ENCODE data around the gene KCMF1.

KCMF1 gene

DNA sequence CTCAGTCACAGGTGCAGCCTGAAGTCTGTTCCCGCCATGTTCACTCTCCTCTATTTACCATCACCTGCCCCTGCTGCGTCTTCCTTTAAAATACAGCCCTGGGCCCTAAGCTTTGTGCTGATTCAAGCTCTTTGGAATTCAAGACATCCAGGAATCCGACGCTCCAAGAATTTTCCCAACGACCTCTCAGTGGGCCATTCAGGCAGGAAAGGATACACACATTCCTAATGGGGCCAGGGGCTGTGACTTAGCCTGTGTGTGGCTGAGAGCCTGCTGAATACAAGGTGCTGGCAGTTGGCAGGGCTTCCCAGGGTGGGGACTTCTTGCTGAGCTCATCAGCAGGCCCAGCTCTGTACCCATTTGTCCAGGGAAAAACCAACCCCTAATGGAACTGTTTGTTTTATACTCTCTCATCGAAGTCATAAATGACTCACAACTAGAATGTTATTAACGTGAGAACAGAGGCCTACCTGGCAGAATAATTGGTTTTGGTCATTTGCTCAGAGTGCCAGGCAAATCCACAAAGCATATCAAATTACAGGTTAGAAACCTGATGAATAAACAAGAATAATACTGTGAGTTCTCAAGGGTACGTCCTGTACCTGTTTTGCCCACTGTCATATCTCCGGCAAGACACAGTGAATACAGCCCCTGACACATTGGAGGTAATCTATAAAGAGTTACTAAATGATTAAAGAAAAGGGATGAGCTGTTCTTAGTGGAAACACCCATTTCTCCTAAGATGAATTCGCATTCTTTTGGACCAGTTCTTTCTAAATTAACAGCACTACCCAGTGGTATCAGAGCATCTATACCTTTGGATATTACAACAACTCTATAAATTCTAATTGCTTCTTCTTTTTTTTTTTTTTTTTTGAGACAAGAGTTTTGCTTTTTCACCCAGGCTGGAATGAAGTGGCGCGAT lies 12.6 kb upstream of the KCMF1 start:
- no peaks in the 10 kb centered on the region for H3K9me3 Mint-ChIP-seq

GRCh38 chr2:84959095-84959565 lies 11.8 kb upstream of the KCMF1 start:
- Mint-ChIP-seq H3K9me3 (no peaks in the 10 kb centered on the region), H3K36me3 (ENCODE audit: low read depth) (peaks cover 18% of the 10 kb centered on the region), H3K27me3 (ENCODE audit: low read depth) (peaks cover 13% of the 10 kb centered on the region), H3K4me1 (peaks cover 22% of the 10 kb centered on the region), H3K27ac (peak overlapping the region; percentile 48 to 82 (median 50)), H3K4me3 (no peak overlapping the region)
- TF ChIP-seq, protein P1, sequence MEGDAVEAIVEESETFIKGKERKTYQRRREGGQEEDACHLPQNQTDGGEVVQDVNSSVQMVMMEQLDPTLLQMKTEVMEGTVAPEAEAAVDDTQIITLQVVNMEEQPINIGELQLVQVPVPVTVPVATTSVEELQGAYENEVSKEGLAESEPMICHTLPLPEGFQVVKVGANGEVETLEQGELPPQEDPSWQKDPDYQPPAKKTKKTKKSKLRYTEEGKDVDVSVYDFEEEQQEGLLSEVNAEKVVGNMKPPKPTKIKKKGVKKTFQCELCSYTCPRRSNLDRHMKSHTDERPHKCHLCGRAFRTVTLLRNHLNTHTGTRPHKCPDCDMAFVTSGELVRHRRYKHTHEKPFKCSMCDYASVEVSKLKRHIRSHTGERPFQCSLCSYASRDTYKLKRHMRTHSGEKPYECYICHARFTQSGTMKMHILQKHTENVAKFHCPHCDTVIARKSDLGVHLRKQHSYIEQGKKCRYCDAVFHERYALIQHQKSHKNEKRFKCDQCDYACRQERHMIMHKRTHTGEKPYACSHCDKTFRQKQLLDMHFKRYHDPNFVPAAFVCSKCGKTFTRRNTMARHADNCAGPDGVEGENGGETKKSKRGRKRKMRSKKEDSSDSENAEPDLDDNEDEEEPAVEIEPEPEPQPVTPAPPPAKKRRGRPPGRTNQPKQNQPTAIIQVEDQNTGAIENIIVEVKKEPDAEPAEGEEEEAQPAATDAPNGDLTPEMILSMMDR (IDR thresholded peaks at IDR 0.05; ENCODE audit: unreplicated experiment in 3 of 3): no peak

More for the DNA sequence above, 12.6 kb upstream of the KCMF1 start:
- TF ChIP-seq, protein P1 (IDR thresholded peaks at IDR 0.05; ENCODE audit: unreplicated experiment in 3 of 3): no peak
- Mint-ChIP-seq H3K27ac (peak overlapping the region; percentile 82 to 93 (median 90)), H3K27me3 (ENCODE audit: low read depth) (peaks cover 13% of the 10 kb centered on the region), H3K36me3 (ENCODE audit: low read depth) (peaks cover 11% of the 10 kb centered on the region), H3K4me1 (peaks cover 22% of the 10 kb centered on the region), H3K4me3 (peak overlapping the region in 1 of 3 experiments; percentile 22)

DNA sequence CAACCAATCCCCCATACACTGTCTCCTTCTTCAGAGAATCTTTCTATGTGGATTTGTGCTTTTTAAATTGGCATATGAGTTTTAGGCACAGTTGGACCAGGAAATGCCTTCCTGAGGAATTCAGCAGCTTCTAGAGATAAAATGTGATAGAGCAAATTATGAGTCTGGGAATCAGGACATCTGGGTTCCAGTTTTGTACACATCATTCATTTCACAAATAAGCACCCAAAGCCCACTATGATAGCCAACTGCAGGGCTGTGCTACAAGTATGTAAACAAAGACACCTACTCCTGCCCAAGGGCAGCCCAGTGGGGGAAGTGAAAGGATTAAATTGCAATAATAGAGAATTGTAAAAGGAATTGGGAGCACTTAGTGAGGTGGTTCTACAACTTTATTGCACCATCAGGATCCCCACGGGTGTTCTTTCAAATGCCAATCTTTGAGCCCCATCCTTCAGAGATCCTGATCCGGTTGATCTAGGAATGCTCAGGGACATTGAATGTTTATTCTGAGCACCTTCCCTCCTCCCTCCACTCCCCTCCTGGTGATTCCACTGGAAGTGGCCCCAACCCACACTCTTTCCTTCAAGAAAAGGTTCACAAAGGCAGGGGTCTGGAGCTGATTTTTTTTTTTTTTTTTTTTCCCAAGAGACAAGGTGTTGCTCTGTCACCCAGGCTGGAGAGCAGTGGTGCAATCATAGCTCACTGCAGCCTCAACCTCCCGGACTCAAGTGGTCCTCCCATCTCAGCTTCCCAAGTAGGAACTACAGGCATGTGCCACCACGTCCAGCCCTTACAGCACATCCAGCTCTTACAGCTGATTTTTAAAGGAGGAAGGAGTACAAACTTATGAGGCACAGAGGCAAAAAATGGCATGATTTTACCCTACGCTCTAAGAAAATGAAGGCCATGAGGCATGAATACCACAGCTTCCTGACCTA lies 11.1 kb upstream of the KCMF1 start:
- peaks cover 13% of the 10 kb centered on the region for H3K27me3 Mint-ChIP-seq (ENCODE audit: low read depth)
- no peaks in the 10 kb centered on the region for H3K9me3 Mint-ChIP-seq
- no peak overlapping the region for H3K4me3 Mint-ChIP-seq
- H3K27ac Mint-ChIP-seq: peak overlapping the region; percentile 48 to 82 (median 50)
- H3K36me3 Mint-ChIP-seq (ENCODE audit: low read depth): peaks cover 23% of the 10 kb centered on the region
- peaks cover 22% of the 10 kb centered on the region for H3K4me1 Mint-ChIP-seq
- TF ChIP-seq, protein P1 (IDR thresholded peaks at IDR 0.05; ENCODE audit: unreplicated experiment in 3 of 3): no peak

DNA sequence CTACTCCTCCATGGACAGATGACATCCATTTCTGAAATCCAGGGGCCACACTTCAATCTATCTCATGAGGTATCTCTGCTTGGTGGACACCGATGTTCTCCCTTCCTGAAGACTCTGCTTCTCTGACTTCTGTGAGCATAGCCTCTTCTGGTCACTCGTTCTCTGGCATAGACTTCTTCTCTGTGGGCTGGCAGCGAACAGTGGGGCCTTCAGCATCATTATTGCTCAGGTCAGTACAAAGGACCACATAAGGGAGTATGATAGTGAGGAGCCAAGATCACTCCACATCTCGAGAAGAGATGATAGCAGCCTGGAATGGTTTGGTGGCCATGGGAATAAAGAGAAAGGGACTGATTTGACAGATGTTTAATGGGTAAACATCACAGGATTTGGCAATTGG lies 8.0 kb upstream of the KCMF1 start:
- Mint-ChIP-seq H3K9me3 (no peaks in the 10 kb centered on the region), H3K36me3 (ENCODE audit: low read depth) (peaks cover 38% of the 10 kb centered on the region), H3K4me3 (no peak overlapping the region), H3K27ac (no peak overlapping the region), H3K27me3 (ENCODE audit: low read depth) (no peaks in the 10 kb centered on the region), H3K4me1 (peaks cover 24% of the 10 kb centered on the region)
- TF ChIP-seq, protein P1 (IDR thresholded peaks at IDR 0.05; ENCODE audit: unreplicated experiment in 3 of 3): no peak

- Mint-ChIP-seq H3K36me3 (ENCODE audit: low read depth) (peaks cover 42% of the 10 kb centered on the region), H3K4me1 (peaks cover 24% of the 10 kb centered on the region), H3K9me3 (no peaks in the 10 kb centered on the region), H3K27me3 (ENCODE audit: low read depth) (no peaks in the 10 kb centered on the region), H3K4me3 (no peak overlapping the region), H3K27ac (no peak overlapping the region)
- TF ChIP-seq, protein P1 (IDR thresholded peaks at IDR 0.05; ENCODE audit: unreplicated experiment in 3 of 3): no peak
Observed at GRCh38 chr2:84963323-84963691, 7.7 kb upstream of the KCMF1 start.
